ENCODE data around the gene KCNQ1. TPM values are rescaled to one million over a fixed set of nuclear protein-coding genes. Genes with fewer than 3 reads are reported as not detected.

The KCNQ1 gene
- polyA plus RNA-seq, 1 donor from 2014 or later: not detected

DNA sequence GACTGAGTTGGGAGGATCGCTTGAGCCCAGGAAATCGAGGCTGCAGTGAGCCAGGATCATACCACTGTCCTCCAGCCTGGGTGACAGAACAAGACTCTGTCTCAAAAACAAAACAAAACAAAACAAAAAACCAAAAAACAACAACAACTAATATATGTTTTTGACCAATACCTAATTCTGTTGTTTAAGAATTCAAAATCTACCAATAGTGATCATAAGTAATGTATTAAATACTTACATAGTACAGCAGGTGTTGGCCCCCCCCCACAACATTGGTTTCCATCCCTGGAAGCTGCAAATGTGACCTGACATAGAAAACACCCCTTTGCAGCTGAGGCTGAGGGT lies 74.7 kb downstream of the KCNQ1 start:
- H4K20me1 ChIP-seq (ENCODE audit: insufficient read depth): no peaks in the 10 kb centered on the region
- H3K9me3 ChIP-seq (ENCODE audit: low read length): no peaks in the 10 kb centered on the region
- H3K36me3 ChIP-seq (ENCODE audit: insufficient read depth, low read length): no peaks in the 10 kb centered on the region
- H3K4me2 ChIP-seq (ENCODE audit: low read length): no peak overlapping the region
- no peaks in the 10 kb centered on the region for H3F3A ChIP-seq (ENCODE audit: insufficient read depth, low read length, poor library complexity, severe bottlenecking)
- H3K9ac ChIP-seq (ENCODE audit: low read length): no peak overlapping the region
- H3K9me2 ChIP-seq (ENCODE audit: insufficient read depth, low read length): no peaks in the 10 kb centered on the region
- H3K27ac ChIP-seq (ENCODE audit: low read length): no peak overlapping the region
- H3K79me2 ChIP-seq (replicated peaks; ENCODE audit: insufficient read depth, low read length): no peaks in the 10 kb centered on the region
- no peak for TF ChIP-seq POLR2AphosphoS5 (IDR thresholded peaks at IDR 0.05)
- TF ChIP-seq, protein P1, sequence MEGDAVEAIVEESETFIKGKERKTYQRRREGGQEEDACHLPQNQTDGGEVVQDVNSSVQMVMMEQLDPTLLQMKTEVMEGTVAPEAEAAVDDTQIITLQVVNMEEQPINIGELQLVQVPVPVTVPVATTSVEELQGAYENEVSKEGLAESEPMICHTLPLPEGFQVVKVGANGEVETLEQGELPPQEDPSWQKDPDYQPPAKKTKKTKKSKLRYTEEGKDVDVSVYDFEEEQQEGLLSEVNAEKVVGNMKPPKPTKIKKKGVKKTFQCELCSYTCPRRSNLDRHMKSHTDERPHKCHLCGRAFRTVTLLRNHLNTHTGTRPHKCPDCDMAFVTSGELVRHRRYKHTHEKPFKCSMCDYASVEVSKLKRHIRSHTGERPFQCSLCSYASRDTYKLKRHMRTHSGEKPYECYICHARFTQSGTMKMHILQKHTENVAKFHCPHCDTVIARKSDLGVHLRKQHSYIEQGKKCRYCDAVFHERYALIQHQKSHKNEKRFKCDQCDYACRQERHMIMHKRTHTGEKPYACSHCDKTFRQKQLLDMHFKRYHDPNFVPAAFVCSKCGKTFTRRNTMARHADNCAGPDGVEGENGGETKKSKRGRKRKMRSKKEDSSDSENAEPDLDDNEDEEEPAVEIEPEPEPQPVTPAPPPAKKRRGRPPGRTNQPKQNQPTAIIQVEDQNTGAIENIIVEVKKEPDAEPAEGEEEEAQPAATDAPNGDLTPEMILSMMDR (IDR thresholded peaks at IDR 0.05; ENCODE audit: poor library complexity, severe bottlenecking): no peak
- no peak for TF ChIP-seq SMC3 (conservative IDR thresholded peaks at IDR 0.05; ENCODE audit: poor library complexity)
- TF ChIP-seq TAF1 (IDR thresholded peaks at IDR 0.05; ENCODE audit: low read depth): no peak
- TF ChIP-seq MXI1 (conservative IDR thresholded peaks at IDR 0.05; ENCODE audit: poor library complexity, severe bottlenecking): no peak
- TF ChIP-seq, protein P2, sequence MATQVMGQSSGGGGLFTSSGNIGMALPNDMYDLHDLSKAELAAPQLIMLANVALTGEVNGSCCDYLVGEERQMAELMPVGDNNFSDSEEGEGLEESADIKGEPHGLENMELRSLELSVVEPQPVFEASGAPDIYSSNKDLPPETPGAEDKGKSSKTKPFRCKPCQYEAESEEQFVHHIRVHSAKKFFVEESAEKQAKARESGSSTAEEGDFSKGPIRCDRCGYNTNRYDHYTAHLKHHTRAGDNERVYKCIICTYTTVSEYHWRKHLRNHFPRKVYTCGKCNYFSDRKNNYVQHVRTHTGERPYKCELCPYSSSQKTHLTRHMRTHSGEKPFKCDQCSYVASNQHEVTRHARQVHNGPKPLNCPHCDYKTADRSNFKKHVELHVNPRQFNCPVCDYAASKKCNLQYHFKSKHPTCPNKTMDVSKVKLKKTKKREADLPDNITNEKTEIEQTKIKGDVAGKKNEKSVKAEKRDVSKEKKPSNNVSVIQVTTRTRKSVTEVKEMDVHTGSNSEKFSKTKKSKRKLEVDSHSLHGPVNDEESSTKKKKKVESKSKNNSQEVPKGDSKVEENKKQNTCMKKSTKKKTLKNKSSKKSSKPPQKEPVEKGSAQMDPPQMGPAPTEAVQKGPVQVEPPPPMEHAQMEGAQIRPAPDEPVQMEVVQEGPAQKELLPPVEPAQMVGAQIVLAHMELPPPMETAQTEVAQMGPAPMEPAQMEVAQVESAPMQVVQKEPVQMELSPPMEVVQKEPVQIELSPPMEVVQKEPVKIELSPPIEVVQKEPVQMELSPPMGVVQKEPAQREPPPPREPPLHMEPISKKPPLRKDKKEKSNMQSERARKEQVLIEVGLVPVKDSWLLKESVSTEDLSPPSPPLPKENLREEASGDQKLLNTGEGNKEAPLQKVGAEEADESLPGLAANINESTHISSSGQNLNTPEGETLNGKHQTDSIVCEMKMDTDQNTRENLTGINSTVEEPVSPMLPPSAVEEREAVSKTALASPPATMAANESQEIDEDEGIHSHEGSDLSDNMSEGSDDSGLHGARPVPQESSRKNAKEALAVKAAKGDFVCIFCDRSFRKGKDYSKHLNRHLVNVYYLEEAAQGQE (IDR thresholded peaks at IDR 0.05; ENCODE audit: borderline replicate concordance): no peak
- no peak for TF ChIP-seq RAD21 (conservative IDR thresholded peaks at IDR 0.05)
- TF ChIP-seq EP300 (conservative IDR thresholded peaks at IDR 0.05; ENCODE audit: poor library complexity, severe bottlenecking): no peak
- no peak for TF ChIP-seq EZH2 (IDR thresholded peaks at IDR 0.05; ENCODE audit: borderline replicate concordance, insufficient read depth, low read length, poor library complexity, severe bottlenecking)
- no peaks in the 10 kb centered on the region for H3K27me3 ChIP-seq (ENCODE audit: insufficient read depth, low read depth, low read length)
- no peak overlapping the region for H2AFZ ChIP-seq (ENCODE audit: low read depth, low read length)
- no peak overlapping the region for H3K4me3 ChIP-seq (ENCODE audit: low read length)

DNA sequence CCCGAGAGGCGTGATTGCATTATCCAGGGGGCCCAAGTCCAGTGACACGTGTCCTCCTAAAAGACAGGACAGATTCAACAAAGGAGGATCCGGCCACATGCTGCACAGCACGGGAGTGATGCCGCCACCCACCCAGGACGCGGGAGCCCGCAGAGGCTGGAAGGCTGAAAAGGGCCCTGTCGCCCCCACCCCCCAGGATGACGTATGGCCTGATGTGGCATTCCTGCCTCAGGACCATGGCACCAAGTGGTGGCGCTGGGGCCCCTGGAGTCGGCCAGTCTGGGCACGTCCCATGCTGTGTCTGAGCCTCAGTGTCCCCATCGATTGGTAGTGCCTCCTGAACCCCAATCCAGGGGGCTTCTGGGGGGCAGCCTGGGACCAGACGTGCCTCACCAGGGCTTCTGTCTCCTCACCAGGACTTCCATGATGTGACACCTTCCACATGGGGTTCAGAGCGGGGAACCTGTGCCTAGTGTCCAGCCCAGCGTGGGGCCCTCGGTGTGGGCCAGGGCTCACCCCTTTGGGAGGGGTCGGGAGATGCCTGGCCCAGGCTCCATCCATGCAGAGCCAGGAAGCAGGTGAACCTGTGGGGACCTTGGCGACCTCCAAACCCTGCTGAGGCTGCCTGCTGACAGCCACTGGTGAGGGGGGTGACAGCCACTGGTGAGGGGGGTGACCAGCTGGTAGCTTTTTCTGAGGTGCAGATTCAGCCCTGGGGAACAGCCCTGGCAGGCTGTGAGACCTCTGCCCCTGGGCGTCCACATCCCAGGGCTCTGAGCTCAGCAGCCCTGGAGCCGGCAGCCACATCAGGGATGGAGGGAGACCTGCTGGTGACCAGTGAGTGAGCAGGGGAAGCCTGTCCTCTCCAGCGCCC lies 75.3 kb downstream of the KCNQ1 start:
- Histone ChIP-seq H3K79me2 (replicated peaks; ENCODE audit: insufficient read depth, low read length) (no peaks in the 10 kb centered on the region), H3K36me3 (ENCODE audit: insufficient read depth, low read length) (no peaks in the 10 kb centered on the region), H3K9me2 (ENCODE audit: insufficient read depth, low read length) (no peaks in the 10 kb centered on the region), H3K4me2 (ENCODE audit: low read length) (no peak overlapping the region), H2AFZ (ENCODE audit: low read depth, low read length) (no peak overlapping the region), H3K9me3 (ENCODE audit: low read length) (no peaks in the 10 kb centered on the region), H3F3A (ENCODE audit: insufficient read depth, low read length, poor library complexity, severe bottlenecking) (no peaks in the 10 kb centered on the region), H3K27me3 (ENCODE audit: insufficient read depth, low read depth, low read length) (no peaks in the 10 kb centered on the region), H3K27ac (ENCODE audit: low read length) (no peak overlapping the region), H3K4me3 (ENCODE audit: low read length) (no peak overlapping the region), H3K9ac (ENCODE audit: low read length) (no peak overlapping the region), H4K20me1 (ENCODE audit: insufficient read depth) (no peaks in the 10 kb centered on the region)
- TF ChIP-seq RAD21 (conservative IDR thresholded peaks at IDR 0.05): no peak
- TF ChIP-seq EZH2 (IDR thresholded peaks at IDR 0.05; ENCODE audit: borderline replicate concordance, insufficient read depth, low read length, poor library complexity, severe bottlenecking): no peak
- TF ChIP-seq MXI1 (conservative IDR thresholded peaks at IDR 0.05; ENCODE audit: poor library complexity, severe bottlenecking): no peak
- TF ChIP-seq, protein P2 (IDR thresholded peaks at IDR 0.05; ENCODE audit: borderline replicate concordance): no peak
- no peak for TF ChIP-seq EP300 (conservative IDR thresholded peaks at IDR 0.05; ENCODE audit: poor library complexity, severe bottlenecking)
- TF ChIP-seq TAF1 (IDR thresholded peaks at IDR 0.05; ENCODE audit: low read depth): no peak
- TF ChIP-seq POLR2AphosphoS5 (IDR thresholded peaks at IDR 0.05): no peak
- TF ChIP-seq, protein P1 (IDR thresholded peaks at IDR 0.05; ENCODE audit: poor library complexity, severe bottlenecking): no peak

Measured in neural cell (in vitro differentiated cells).